CD4-positive, alpha-beta T cell treated with Interleukin-15 for 4 hours (primary cell): ENCODE results near the gene PSG7.
"Not testable (repeated sequence)": the region's sequence is repeated elsewhere in the genome, so short reads cannot be mapped to it uniquely, and the experiment has no call there.

Experiments
- DNase-seq: peaks from one replicate; pipeline ENCODE4 v3.0.0-alpha.2; 2020; ENCODE audit warnings: low spot score

Gene PSG7

GRCh38 chr19:42937107-42937506 is at the start of gene PSG7:
Gene PSG7, minus strand, starts transcription at chr19:42937207. Its CDS starts 131 bp downstream, at chr19:42937076.
- not testable (repeated sequence) for DNase-seq

DNA sequence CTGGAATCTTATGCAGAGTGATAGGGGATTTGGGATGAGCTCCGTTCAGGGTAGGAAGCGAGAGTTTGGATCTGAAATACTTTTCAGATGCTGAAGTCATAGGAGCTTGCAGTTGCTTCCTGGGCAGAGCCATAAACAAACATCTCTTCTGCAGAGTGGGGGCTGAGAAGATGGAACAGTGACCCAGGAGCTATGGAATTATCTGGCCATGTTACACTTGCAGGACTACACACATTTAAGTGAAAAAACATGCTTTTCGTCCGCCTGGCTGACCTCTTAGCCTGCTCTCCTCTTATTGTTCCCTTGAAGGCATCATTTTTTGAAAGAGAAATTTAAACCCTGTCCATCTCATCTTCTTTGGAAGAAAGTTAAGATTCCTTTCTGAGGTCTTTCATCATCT is 48.6 kb upstream of the PSG7 start:
- no peak for DNase-seq

- not testable (repeated sequence) for DNase-seq
Observed at GRCh38 chr19:42982111-42982510, 45.1 kb upstream of the PSG7 start.

- DNase-seq, result not testable (repeated sequence)
Observed at GRCh38 chr19:42971451-42971850, 34.4 kb upstream of the PSG7 start.

GRCh38 chr19:42965176-42965575 is 28.2 kb upstream of the PSG7 start:
- no peak for DNase-seq

DNA sequence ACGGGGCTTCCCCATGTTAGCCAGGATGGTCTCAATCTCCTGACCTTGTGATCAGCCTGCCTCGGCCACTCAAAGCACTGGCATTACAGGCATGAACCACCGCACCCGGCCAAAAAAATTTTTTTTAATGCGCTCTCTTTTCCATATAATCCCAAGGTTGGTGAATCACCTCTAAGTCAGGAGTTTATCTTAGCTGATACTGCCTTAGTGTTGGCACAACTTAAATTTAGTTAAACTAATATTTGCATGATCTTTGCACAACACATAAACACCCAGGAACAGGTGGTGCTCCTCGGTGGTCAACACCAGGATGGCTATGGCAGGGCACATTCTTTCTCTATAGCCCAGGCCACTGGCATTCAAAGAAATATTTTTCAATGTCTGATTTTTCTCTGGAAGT is 24.1 kb upstream of the PSG7 start:
- DNase-seq, result no peak

- DNase-seq, result not testable (repeated sequence)
Observed at GRCh38 chr19:42952126-42952525, 15.1 kb upstream of the PSG7 start.

- DNase-seq, result not testable (repeated sequence)
Observed at GRCh38 chr19:42951476-42951875, 14.5 kb upstream of the PSG7 start.

GRCh38 chr19:42942187-42942789 is 5.3 kb upstream of the PSG7 start:
- no peak for DNase-seq

DNA sequence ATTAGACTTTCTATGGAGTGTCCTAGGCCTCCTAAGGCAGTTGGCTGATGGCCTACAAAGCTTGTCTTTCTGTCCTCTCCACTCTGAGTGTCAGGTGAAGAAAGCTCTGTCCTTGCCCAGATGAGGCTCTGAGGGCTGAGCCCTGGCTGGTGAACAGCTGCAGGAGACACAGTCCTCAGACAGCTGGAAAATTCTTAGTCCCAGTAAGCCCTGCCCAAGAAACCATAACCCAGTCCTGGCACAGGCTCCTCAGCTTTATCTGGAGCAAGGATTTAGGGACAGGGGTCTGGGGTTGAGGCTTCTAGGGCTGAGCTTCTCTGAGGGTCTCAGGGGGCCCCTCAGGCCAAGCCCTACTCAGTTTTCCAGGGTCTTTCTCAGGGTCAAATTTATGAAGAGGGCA is 2.3 kb downstream of the PSG7 start:
- not testable (repeated sequence) for DNase-seq

- DNase-seq, result not testable (repeated sequence)
Observed at GRCh38 chr19:42934183-42934582, 2.8 kb downstream of the PSG7 start.

DNA sequence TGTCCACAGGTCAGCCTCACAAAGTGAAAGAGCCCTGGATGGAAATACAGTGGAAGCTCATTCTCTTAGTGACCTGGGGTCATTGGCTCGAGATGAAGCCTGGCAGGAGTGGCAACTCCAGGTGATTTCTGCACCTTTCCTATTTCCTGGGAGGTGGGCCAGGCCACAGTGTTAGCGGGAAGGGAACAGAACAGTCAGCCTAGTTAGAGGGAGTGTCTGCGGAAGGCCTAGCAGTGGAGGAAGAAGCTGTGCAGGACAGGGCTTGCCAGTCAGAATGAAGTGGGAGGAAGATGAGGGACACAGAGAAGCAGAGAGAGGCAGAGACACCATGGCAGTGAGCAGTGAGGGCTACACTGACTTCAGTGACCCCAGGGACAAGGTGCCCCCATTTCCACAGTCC is 3.6 kb downstream of the PSG7 start:
- not testable (repeated sequence) for DNase-seq

- not testable (repeated sequence) for DNase-seq
Observed at GRCh38 chr19:42932485-42933101, 4.4 kb downstream of the PSG7 start.

GRCh38 chr19:42930214-42930613 is 6.8 kb downstream of the PSG7 start:
- not testable (repeated sequence) for DNase-seq

DNA sequence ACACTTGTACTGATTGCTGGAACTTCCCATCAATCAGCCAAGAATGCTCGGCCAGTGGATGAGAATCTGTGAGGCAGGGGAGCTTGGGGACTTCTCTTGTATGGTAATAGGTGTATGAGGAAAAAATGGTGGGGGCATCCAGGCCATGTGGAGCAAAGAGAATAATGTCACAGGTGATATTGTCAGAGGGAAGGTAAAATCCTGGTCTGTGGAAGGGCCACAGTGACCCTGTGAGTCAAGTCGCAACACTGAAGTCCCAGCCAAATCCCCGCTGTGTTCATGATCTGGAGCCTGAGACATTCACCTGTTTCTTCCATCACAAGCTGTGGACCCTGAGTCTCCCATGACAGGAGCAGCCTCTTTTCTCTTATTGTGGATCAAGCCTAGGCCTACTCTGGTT is 8.1 kb downstream of the PSG7 start:
- DNase-seq, result no peak

DNA sequence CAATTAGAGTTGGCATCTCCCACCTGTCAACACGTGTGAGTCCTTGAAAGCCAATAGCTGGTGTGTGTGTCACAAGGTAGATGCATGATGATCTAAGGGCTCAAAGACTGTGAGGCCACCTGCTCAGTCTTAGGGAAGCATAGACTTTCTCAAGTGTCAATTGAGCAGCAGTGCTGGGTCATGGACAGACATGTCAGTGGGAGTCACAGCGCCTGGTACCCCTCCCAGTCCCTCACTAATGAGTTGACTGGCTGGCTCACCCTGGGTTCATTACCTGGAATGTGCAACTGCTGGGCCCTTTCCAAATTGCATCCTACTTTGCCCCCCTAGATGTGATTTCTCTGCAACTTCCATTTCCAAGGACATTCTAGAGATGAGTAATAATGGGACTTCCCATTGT is 10.2 kb downstream of the PSG7 start:
- no peak for DNase-seq

DNA sequence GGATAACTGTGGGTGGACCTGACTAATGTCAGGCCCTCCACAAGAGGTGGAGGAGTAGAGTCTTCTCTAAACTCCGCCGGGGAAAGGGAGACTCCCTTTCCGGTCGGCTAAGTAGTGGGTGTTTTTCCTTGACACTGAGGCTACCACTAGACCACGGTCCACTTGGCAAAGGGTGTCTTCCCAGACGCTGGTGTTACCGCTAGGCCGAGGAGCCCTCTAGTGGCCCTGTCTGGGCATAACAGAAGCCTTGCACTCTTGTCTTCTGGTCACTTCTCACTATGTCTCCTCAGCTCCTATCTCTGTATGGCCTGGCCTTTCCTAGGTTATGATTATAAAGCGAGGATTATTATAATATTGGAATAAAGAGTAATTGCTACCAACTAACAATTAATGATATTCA is 13.9 kb downstream of the PSG7 start:
- peak; percentile 2 for DNase-seq

- DNase-seq, result not testable (repeated sequence)
Observed at GRCh38 chr19:42920971-42921370, 16.0 kb downstream of the PSG7 start.

DNA sequence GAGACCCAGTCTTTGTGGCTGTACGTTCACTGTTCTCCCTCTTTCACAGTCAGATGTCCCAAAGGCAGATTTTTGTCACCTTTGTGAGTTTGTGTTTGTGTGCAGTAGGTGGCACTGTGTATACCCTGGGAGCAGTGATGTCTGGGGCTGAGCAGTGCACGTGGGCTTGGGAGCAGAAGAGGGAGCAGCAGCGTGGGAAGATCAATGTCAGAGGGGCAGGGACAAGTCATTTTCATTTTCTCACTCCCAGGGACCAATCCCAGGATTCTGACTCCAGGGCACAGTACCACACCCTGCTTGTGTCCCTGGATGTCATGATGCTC is 17.3 kb downstream of the PSG7 start:
- no peak for DNase-seq

DNA sequence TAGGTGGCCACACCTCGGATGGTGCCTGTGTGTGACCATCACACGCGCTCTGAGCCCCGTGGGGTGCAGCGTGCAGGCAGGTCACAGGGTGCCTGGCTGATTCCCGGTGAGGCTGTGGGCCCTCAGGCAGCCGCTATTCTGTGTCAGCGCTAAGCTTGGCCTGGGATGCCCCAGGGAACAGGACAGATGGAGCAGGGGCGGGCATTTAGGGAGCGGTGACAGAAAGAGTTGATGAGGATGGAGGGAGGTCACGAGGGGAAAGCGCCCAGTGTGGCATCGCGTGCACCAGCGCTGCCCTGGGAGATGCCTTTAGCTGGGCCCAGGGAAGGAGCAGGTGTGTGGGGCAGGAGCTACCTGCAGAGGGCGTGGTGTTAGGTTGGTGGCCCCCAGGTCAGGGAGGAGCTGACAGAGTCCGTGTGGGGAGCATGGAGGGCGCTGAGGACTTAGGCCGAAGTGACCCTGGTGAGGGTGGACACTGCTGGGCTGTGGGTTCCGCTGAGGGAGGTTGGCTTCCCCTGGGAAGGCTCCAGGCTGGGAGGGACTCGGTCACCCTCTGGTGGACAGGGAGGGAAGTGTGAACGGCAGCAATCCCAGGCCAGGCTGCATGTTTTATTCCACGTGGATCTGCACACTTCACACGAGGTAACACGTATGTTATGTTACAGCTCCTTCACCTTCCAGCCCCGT is 17.8 kb downstream of the PSG7 start:
- not testable (repeated sequence) for DNase-seq

GRCh38 chr19:42918377-42919069 is 18.5 kb downstream of the PSG7 start:
- DNase-seq, result not testable (repeated sequence)

- DNase-seq, result not testable (repeated sequence)
Observed at GRCh38 chr19:42917634-42918033, 19.4 kb downstream of the PSG7 start, which contains the start of gene PSG6. Gene PSG6, minus strand, starts transcription at chr19:42917894. Its CDS starts 102 bp downstream, at chr19:42917792.

GRCh38 chr19:42916931-42917330 is 20.1 kb downstream of the PSG7 start:
- not testable (repeated sequence) for DNase-seq
